H1 (cell line): ENCODE measurements around the gene C11orf98. TPM values are rescaled to one million over a fixed set of nuclear protein-coding genes. Genes with fewer than 3 reads are reported as not detected.

Experiments used
- CTCF ChIA-PET: fragments of 300-600 bp; sonication (Branson Sonifier 250); formaldehyde crosslinking; loops from one replicate; lab custom pipeline; 2021; ENCODE audit not compliant: partially characterized antibody; lab: Charles Lee
- POLR2A ChIA-PET: fragments of 300-600 bp; sonication (Branson Sonifier 250); formaldehyde crosslinking; loops from one replicate; lab custom pipeline; 2021; ENCODE audit warnings: inconsistent platforms; ENCODE audit not compliant: partially characterized antibody; lab: Charles Lee
- DNase-seq, 2 experiments: peaks; one replicate each; pipeline versions ENCODE4 v3.0.0 to v3.0.0-alpha.2; 2010 to 2022; ENCODE audit warnings: low spot score in 2 of 2, low read depth in 1 of 2, mixed read lengths in 1 of 2
- FAIRE-seq: peaks from 2 replicates; lab custom pipeline; 2011; peaks lifted over from hg19 to GRCh38; lab: Jason Lieb, UNC
- H2AFZ ChIP-seq: 2 replicates; pipeline ENCODE4 v1.8.1; 2012; ENCODE audit warnings: low read length, inconsistent platforms
- H2AK5ac ChIP-seq: 2 replicates; pipeline ENCODE4 v1.6.1; 2013; ENCODE audit warnings: low read depth, low read length
- H2BK120ac ChIP-seq: replicated peaks from 2 replicates; pipeline ENCODE3; 2013; ENCODE audit warnings: low read depth, low read length, inconsistent platforms
- H2BK12ac ChIP-seq: 2 replicates; pipeline ENCODE4 v1.6.1; 2013; ENCODE audit warnings: low read depth, low read length
- H2BK15ac ChIP-seq: 2 replicates; pipeline ENCODE4 v1.6.1; 2013; ENCODE audit warnings: low read length
- H2BK20ac ChIP-seq: 2 replicates; pipeline ENCODE4 v1.6.1; 2013; ENCODE audit warnings: low read length
- H2BK5ac ChIP-seq: 2 replicates; pipeline ENCODE4 v1.6.1; 2013; ENCODE audit warnings: low read depth, low read length
- H3K14ac ChIP-seq: 2 replicates; pipeline ENCODE4 v1.6.1; 2013; ENCODE audit warnings: inconsistent platforms; ENCODE audit not compliant: insufficient read length
- H3K18ac ChIP-seq: 2 replicates; pipeline ENCODE4 v1.6.1; 2013; ENCODE audit warnings: low read length; ENCODE audit errors: extremely low read depth
- H3K23ac ChIP-seq: 2 replicates; pipeline ENCODE4 v1.6.1; 2013; ENCODE audit warnings: inconsistent platforms; ENCODE audit not compliant: insufficient read length
- H3K23me2 ChIP-seq: 2 replicates; pipeline ENCODE4 v1.6.1; 2013; ENCODE audit warnings: low read depth, low read length
- H3K27ac ChIP-seq: 2 replicates; pipeline ENCODE4 v1.6.1; 2011; ENCODE audit warnings: low read depth, low read length, inconsistent platforms
- H3K27me3 ChIP-seq, 4 experiments: replicated peaks in 1 of 4; 1 replicate in 1 of 4; 2 replicates in 3 of 4; pipeline versions ENCODE4 v1.6.1 to v1.8.1; 2011 to 2013; ENCODE audit warnings: low read length in 3 of 4, mild to moderate bottlenecking in 3 of 4, inconsistent platforms in 2 of 4, mixed read lengths in 2 of 4, moderate library complexity in 1 of 4; ENCODE audit not compliant: control insufficient read depth in 3 of 4, insufficient read depth in 3 of 4; ENCODE audit errors: extremely low read depth in 1 of 4
- H3K36me3 ChIP-seq, 4 experiments: 2 replicates each; pipeline versions ENCODE4 v1.6.1 to v1.8.1; 2011 to 2013; ENCODE audit warnings: mild to moderate bottlenecking in 4 of 4, low read length in 3 of 4, moderate library complexity in 2 of 4, control low read depth in 1 of 4, inconsistent platforms in 1 of 4; ENCODE audit not compliant: insufficient read depth in 4 of 4, control insufficient read depth in 2 of 4
- H3K4ac ChIP-seq: replicated peaks from 2 replicates; pipeline ENCODE3; 2013; ENCODE audit warnings: low read length, low read depth, mixed read lengths, inconsistent platforms; ENCODE audit not compliant: insufficient read length
- H3K4me1 ChIP-seq, 4 experiments: replicated peaks in 1 of 4; 1 replicate in 1 of 4; 2 replicates in 3 of 4; pipeline versions ENCODE4 v1.6.1 to v1.8.1; 2011 to 2013; ENCODE audit warnings: low read length in 3 of 4, inconsistent platforms in 2 of 4, mixed read lengths in 1 of 4; ENCODE audit not compliant: insufficient read depth in 4 of 4, control insufficient read depth in 3 of 4
- H3K4me2 ChIP-seq, 2 experiments: 2 replicates each; pipeline versions ENCODE4 v1.6.1 to v1.8.1; 2011 to 2013; ENCODE audit warnings: low read depth in 2 of 2, low read length in 2 of 2, control low read depth in 1 of 2, inconsistent platforms in 1 of 2, mild to moderate bottlenecking in 1 of 2; ENCODE audit not compliant: insufficient read depth in 1 of 2
- H3K4me3 ChIP-seq, 4 experiments: fragments of 200-600, 300-600 bp in 1 of 4; sonication (generic), shearing (Covaris generic), sonication (Bioruptor Twin) in 1 of 4; 2 replicates each; pipeline versions ENCODE4 v1.5.1 to v1.8.1; 2011 to 2016; ENCODE audit warnings: low read length in 4 of 4, low read depth in 3 of 4, control low read depth in 2 of 4, inconsistent platforms in 2 of 4, mild to moderate bottlenecking in 2 of 4, mixed read lengths in 1 of 4, moderate library complexity in 1 of 4; ENCODE audit not compliant: insufficient read depth in 2 of 4; ENCODE audit errors: extremely low read depth in 1 of 4
- H3K56ac ChIP-seq: replicated peaks from 2 replicates; pipeline ENCODE3; 2013; ENCODE audit warnings: low read depth, mild to moderate bottlenecking, mixed read lengths, low read length, inconsistent platforms; ENCODE audit not compliant: insufficient read length
- H3K79me1 ChIP-seq: 2 replicates; pipeline ENCODE4 v1.6.1; 2013; ENCODE audit warnings: low read depth, low read length, control low read depth
- H3K79me2 ChIP-seq, 2 experiments: 2 replicates each; pipeline versions ENCODE4 v1.6.1 to v1.8.1; 2012 to 2013; ENCODE audit warnings: low read length in 2 of 2, mild to moderate bottlenecking in 2 of 2, inconsistent platforms in 1 of 2; ENCODE audit not compliant: insufficient read depth in 2 of 2, control insufficient read depth in 1 of 2
- H3K9ac ChIP-seq, 4 experiments: replicated peaks in 1 of 4; 1 replicate in 1 of 4; 2 replicates in 3 of 4; pipeline versions ENCODE4 v1.6.1 to v1.8.1; 2011 to 2013; ENCODE audit warnings: low read depth in 3 of 4, low read length in 3 of 4, control low read depth in 2 of 4, mild to moderate bottlenecking in 2 of 4, moderate library complexity in 2 of 4, inconsistent platforms in 1 of 4; ENCODE audit errors: extremely low read depth in 1 of 4
- H3K9me3 ChIP-seq, 2 experiments: 2 replicates each; pipeline versions ENCODE4 v1.6.1 to v1.8.1; 2012 to 2013; ENCODE audit warnings: mild to moderate bottlenecking in 2 of 2, moderate library complexity in 2 of 2, control low read depth in 1 of 2, inconsistent platforms in 1 of 2, low read depth in 1 of 2, low read length in 1 of 2, mixed read lengths in 1 of 2; ENCODE audit not compliant: insufficient read depth in 2 of 2
- H4K20me1 ChIP-seq, 2 experiments: replicated peaks in 1 of 2; 2 replicates each; pipeline versions ENCODE3 to v1.8.1; 2011 to 2013; ENCODE audit warnings: inconsistent platforms in 2 of 2, low read length in 2 of 2, mild to moderate bottlenecking in 1 of 2; ENCODE audit not compliant: insufficient read depth in 2 of 2, control insufficient read depth in 1 of 2
- H4K5ac ChIP-seq: 2 replicates; pipeline ENCODE4 v1.6.1; 2013; ENCODE audit warnings: low read length, low read depth, mixed read lengths, inconsistent platforms; ENCODE audit not compliant: insufficient read length
- H4K8ac ChIP-seq: 2 replicates; pipeline ENCODE4 v1.8.0; 2013; ENCODE audit warnings: mild to moderate bottlenecking, moderate library complexity, low read length, inconsistent platforms; ENCODE audit not compliant: insufficient read depth; ENCODE audit errors: extremely low read depth
- H4K91ac ChIP-seq: replicated peaks from 2 replicates; pipeline ENCODE3; 2013; ENCODE audit warnings: low read length, mixed read lengths, inconsistent platforms; ENCODE audit not compliant: insufficient read length
- ATF2 ChIP-seq: IDR thresholded peaks from 2 replicates; pipeline ENCODE4 v1.6.1; 2012; ENCODE audit warnings: low read length, inconsistent platforms
- EGR1 ChIP-seq: IDR thresholded peaks from 2 replicates; pipeline ENCODE4 v1.6.1; 2011; ENCODE audit warnings: low read depth, low read length, borderline replicate concordance
- GABPA ChIP-seq: IDR thresholded peaks from 2 replicates; pipeline ENCODE4 v1.6.1; 2011; ENCODE audit warnings: mild to moderate bottlenecking, low read length, moderate library complexity, borderline replicate concordance; ENCODE audit not compliant: insufficient read depth
- SIN3A ChIP-seq, 2 experiments: IDR thresholded peaks in 1 of 2; conservative IDR thresholded peaks in 1 of 2; 2 replicates each; pipeline ENCODE4 v1.6.1; 2011 to 2012; ENCODE audit warnings: low read length in 2 of 2, improper control_type of control experiment in 1 of 2, low read depth in 1 of 2, mild to moderate bottlenecking in 1 of 2
- SP4 ChIP-seq: IDR thresholded peaks from 2 replicates; pipeline ENCODE4 v1.6.1; 2012; ENCODE audit warnings: low read length, inconsistent platforms
- SUZ12 ChIP-seq: fragments of 200-600 bp; sonication (generic); IDR thresholded peaks from 2 replicates; pipeline ENCODE4 v1.6.1; 2012; ENCODE audit warnings: mild to moderate bottlenecking, inconsistent platforms, low read length, moderate library complexity, mixed read lengths
- WGBS, 2 experiments: shearing (Covaris generic) in 1 of 2; methylation state at CpG; one replicate each; pipeline versions ENCODE4 v1.1.6 to v1.1.7; 2013 to 2015; ENCODE audit warnings: low lambda C conversion rate in 2 of 2, mixed read lengths in 2 of 2, inconsistent platforms in 1 of 2, low coverage in 1 of 2, missing lambda C conversion rate in 1 of 2; ENCODE audit not compliant: insufficient replicate concordance in 2 of 2, insufficient coverage in 1 of 2, insufficient read length in 1 of 2; ENCODE audit errors: extremely low coverage in 1 of 2, missing lambda C conversion rate in 1 of 2; 5-methylcytosine and 5-hydroxymethylcytosine counted together
- polyA plus RNA-seq, 7 experiments: library from polyadenylated mRNA; depleted of rRNA in 3 of 7; stranded (reverse) in 5 of 7; unstranded in 2 of 7; fragments of >200 nt in 5 of 7; fragments of 200-250 nt in 2 of 7; gene quantifications; 1 replicate in 5 of 7; 2 replicates in 1 of 7; 4 replicates in 1 of 7; pipeline versions ENCODE4 v1.2.1 to v1.2.3, GENCODE V29; 2011 to 2013; ENCODE audit warnings: missing spikeins in 2 of 7, mixed read lengths in 2 of 7
- total RNA-seq: library from RNA; stranded (reverse); fragmentation: NEBNext Ultra II Directional; extraction: Animal tissue kit (Norgen Biotek cat#: 25700); gene quantifications from 2 replicates; pipeline ENCODE4 v1.2.1, GENCODE V29; 2021
- TF ChIP-seq, protein P1 (sequence below): IDR thresholded peaks from 2 replicates; pipeline ENCODE4 v1.6.1; 2011; ENCODE audit warnings: low read length, improper control_type of control experiment

The C11orf98 gene
- total and polyA plus RNA-seq, 2 of the 8 experiments (the other 6 are each of a cell fraction or from before 2014, with no cell fraction given), result 68.0 to 171 TPM

DNA sequence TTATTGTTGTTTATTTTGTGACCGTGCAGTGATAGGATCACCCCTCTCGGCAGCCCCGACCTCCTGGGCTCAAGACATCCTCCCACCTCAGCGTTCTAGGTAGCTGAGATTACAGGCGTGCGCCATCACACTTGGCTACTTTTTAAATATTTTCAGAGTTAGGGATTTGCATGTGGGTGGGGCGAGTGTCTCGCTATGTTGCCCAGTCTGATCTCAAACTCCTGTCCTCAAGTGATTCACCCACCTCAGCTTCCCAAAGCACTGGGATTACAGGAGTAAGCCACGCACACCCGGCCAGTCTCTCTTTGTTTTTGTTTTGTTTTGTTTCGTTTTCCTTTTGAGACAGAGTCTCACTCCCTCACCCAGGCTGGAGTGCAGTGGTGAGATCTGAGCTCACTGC is 10.7 kb downstream of the C11orf98 start:
- Histone ChIP-seq H4K20me1 (peaks cover 0 to 8% of the 10 kb centered on the region in 2 experiments), H2BK5ac (no peak overlapping the region), H2AFZ (no peak overlapping the region), H3K79me2 (peaks cover 7 to 23% of the 10 kb centered on the region in 2 experiments), H3K18ac (no peak overlapping the region), H3K14ac (no peak overlapping the region), H2AK5ac (no peak overlapping the region), H3K23ac (no peak overlapping the region), H2BK12ac (no peak overlapping the region), H4K91ac (no peak overlapping the region), H3K4me3 (no peak overlapping the region), H3K4me2 (no peak overlapping the region; a peak in 1 of 4 replicates), H3K4me1 (no peaks in the 10 kb centered on the region), H3K9ac (no peak overlapping the region; a peak in 1 of 7 replicates), H3K9me3 (no peaks in the 10 kb centered on the region), H3K4ac (no peak overlapping the region), H3K56ac (no peak overlapping the region), H3K23me2 (peaks cover 3% of the 10 kb centered on the region), H3K36me3 (peaks cover 0 to 6% (median 2%) of the 10 kb centered on the region in 4 experiments; a peak in 4 of 8 replicates), H2BK20ac (no peak overlapping the region), H2BK120ac (no peak overlapping the region), H3K27me3 (no peaks in the 10 kb centered on the region), H4K8ac (peak overlapping the region; percentile 35; the same call in 1 of the 2 replicates), H2BK15ac (no peak overlapping the region), H3K27ac (no peak overlapping the region), H4K5ac (no peak overlapping the region), H3K79me1 (peaks cover 7% of the 10 kb centered on the region; the same call in 1 of the 2 replicates)
- WGBS, 2 experiments, result 96% methylated on average over 11 of the region's 11 CpGs; no CpG with 5 or more reads in 1 of the 2 experiments
- CTCF ChIA-PET, result interaction anchor here (1.5 kb wide), 1 partner anchor 8 kb away, joined by 4 read pairs; no protein-coding TSS in a partner anchor
- DNase-seq (no peak), FAIRE-seq (no peak)
- TF ChIP-seq, protein P1, sequence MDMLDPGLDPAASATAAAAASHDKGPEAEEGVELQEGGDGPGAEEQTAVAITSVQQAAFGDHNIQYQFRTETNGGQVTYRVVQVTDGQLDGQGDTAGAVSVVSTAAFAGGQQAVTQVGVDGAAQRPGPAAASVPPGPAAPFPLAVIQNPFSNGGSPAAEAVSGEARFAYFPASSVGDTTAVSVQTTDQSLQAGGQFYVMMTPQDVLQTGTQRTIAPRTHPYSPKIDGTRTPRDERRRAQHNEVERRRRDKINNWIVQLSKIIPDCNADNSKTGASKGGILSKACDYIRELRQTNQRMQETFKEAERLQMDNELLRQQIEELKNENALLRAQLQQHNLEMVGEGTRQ, result no peak
- TF ChIP-seq SP4 (no peak), SIN3A (conservative IDR thresholded peaks at IDR 0.05 in 1 of 2, IDR thresholded peaks at IDR 0.05 in 1 of 2; ENCODE audit: low read depth in 1 of 2, low read length in 2 of 2) (no peak), EGR1 (no peak), SUZ12 (no peak), GABPA (no peak), ATF2 (no peak)
- POLR2A ChIA-PET, result interaction anchor here (1.0 to 50.4 kb wide), 4 partner anchors 32 to 201 kb away, joined by 3 to 2041 read pairs (median 6); partner anchors contain the start of genes BSCL2, C11orf98, CSKMT and GNG3
